Measurements from ENCODE around the gene LAMA3.
A peak's percentile ranks its signal among the peaks of the same experiment; 100 is the strongest.

The LAMA3 gene

DNA sequence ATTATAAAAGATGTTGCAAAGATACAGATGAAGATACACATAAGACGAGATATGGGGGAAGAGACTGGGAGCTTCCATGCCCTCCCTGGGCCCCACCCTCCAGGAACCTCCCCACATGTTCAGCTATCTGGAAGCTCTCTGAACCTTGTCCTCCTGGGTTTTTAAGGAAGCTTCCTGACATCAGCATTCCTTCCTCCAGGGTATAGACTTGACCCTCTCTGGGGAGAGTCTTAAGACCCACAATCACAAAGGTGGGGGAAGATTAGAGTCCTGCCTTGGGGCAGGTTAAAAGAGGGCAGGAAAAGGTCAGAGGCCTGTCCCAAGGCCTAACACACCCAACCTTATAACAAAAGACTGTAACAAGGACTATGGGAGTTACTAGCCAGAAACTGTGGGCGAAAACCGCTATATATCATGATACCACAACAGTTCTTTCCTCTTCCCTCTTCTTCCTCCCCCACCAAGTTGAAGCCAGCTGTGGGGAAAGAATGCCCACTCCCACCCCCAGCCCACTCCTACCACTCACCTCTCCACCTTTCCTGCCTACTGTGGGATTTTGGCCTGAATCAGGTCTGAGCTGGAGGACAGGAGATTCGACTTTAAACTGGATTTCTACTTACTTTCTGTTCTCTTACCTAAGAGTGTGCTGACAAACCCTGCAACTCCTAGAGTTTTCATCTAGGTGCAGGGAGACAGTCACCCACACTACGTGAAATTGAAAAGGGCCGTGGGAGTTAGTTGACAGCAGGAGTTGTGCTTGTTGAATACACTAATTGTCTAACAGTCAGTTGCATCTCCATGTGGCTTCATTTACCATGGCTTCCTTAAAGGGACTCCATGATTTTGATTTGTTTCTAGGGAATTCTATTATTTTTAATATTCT lies 105.0 kb downstream of the LAMA3 start:
- DNase-seq = no peak

DNA sequence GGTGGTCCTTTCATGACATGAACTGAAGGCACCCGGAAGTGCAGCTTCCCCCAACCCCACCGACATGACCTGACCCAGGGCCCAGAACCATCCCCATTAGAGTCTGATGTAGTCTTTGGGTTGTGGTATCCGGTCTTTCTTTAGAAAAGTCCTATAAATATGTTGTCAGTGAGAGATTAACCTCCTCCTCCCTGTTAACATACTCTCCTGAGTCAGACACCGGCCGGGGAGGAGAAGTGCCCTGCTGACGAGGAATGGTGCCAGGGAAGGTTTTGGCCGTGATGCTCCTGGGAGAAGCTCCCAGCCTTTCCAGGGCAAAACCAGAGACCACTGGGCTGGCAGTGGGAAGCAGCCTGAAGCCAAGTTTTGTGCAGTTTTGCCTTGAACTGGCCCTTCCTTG lies 109.0 kb downstream of the LAMA3 start:
- peak in 1 of 2 experiments; percentile 10 for DNase-seq

DNA sequence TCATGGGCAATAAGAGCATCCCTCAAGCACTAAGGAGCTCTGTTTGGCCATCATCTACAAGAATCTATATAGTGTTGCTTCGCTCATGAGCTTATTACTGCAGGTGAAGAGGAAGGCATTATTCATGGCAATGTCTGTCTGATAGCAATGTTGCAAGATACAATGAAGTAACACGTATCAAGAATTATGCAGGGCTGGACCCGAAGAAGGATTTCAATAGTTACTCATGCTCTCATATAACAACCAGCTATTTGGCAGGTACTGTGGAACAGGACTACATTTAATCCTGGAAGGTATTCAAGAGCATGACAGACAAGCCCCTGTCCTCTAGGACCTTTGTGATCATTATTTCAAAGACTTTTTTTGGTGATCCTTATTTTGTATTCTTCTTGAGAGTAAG lies 109.6 kb downstream of the LAMA3 start:
- no peak for DNase-seq

DNA sequence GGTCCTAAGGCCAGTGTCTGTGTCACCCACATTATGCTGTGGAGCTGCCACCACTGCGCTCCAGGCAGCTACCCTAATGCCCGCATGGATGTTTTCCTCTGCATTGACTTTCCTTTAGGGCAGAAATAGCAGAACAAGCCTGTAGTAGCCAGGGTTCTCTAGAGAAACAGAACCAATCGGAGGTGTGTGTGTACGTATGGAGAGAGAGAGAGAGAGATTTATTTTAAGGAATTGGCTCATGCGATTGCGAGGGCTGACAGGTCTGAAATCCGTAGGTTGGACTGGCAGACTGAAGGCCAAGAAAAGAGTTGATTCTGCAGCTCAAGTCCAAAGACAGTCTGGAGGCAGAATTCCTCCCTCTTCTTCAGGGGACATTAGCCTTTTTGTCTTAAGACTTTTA lies 110.3 kb downstream of the LAMA3 start:
- DNase-seq = no peak

- DNase-seq = no peak
Observed at GRCh38 chr18:23800902-23801301, 111.6 kb downstream of the LAMA3 start.

- DNase-seq = no peak
Observed at GRCh38 chr18:23802817-23803216, 113.6 kb downstream of the LAMA3 start.

DNA sequence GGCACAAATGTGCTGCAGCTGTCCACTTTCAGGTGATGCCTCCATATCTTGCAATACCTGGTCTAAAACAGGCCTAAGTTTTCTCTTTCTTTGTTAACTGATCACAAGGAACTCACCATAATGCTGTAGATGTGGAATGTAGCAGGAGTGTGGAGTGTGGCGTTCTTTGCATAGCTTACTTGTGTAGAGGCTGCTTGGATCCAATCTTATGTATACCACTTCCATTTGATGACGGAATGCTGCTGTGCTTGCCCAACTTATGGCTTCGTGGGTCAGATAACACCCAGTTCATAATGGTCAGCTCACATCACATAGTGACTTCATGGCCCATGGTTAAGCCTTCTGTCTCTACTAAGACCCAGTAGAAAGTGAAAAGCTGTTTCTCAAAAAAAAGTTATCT lies 114.5 kb downstream of the LAMA3 start:
- no peak for DNase-seq

DNA sequence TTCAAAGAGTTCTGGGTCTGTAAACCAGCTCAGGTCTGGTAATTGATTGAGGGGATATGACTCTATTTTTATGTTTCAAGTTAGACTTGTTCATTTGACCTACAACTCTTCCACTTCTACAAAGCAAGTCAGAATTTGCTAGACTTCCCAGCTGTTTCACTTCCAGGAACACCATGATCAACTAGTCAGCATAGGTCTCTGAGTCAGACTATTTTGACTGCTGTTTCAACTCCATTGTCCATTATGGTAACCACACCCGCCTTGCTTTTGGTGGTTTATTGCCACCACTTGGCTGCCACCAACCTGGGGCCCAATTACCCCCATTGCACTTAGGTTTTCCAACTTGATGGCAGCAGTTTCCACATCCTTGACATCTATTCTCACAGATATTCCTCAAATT lies 116.6 kb downstream of the LAMA3 start:
- no peak for DNase-seq

DNA sequence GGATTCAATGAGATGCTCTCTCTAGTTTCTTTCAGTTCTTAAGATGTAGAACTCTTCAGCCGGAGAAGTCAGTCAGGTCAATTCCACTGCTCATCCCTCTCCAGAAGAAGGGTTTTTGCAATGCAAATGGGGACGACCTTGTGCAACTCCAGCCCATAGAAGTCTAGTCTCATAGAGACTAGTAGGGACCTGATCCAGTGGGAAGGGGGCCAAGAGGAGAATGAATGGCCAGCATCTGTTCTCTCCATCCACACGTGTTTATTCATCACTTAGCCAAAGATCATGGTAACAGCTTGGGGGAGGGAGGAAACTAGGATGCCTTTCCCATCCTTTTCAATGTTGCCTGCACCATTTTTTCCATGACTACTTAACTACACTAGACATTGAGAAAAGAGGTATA lies 120.2 kb downstream of the LAMA3 start:
- peak in 1 of 2 experiments; percentile 24 for DNase-seq

GRCh38 chr18:23810396-23810795 lies 121.1 kb downstream of the LAMA3 start:
- DNase-seq = no peak

- DNase-seq = no peak
Observed at GRCh38 chr18:23811176-23811575, 121.9 kb downstream of the LAMA3 start.

DNA sequence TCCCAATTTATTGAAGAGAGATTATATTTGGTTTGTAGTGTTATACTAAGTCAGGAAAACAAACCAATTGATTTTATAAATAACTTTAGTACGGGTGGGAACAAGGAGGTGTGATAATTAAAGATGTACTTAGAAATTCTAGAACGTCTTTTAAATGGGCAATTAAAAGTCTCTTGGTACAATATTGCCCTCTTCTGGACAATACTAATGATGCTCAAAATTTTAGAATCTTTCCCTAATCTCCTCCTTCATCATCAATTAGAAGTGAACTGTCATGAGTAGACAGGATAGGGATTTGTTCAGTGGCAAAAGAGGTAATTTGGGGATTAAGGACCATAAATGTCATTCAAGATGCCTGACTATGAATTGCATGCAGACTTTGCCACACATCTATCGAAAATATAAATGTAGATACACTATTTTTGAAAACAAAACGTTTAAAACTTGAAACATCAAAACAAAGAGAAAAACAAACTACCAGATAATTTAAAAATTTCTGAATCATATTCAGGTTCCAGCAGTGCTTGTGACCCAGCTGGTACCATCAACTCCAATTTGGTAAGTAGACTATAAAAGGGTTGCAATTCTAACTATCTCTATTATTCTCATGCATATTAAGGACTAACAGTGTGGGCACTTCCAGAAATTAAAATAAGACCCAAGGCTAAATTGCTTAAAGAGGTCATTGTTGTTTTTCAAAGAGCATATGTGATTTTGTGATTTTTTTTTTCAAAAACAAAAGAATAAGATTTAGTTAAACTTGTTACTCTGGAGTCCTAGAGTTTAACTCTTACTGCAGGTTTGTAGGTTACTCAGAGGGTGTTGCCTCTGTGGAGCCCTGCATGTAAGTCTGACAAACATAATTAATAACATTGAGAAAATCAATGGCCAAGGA lies 123.5 kb downstream of the LAMA3 start:
- DNase-seq = peak; percentile 2 to 30

DNA sequence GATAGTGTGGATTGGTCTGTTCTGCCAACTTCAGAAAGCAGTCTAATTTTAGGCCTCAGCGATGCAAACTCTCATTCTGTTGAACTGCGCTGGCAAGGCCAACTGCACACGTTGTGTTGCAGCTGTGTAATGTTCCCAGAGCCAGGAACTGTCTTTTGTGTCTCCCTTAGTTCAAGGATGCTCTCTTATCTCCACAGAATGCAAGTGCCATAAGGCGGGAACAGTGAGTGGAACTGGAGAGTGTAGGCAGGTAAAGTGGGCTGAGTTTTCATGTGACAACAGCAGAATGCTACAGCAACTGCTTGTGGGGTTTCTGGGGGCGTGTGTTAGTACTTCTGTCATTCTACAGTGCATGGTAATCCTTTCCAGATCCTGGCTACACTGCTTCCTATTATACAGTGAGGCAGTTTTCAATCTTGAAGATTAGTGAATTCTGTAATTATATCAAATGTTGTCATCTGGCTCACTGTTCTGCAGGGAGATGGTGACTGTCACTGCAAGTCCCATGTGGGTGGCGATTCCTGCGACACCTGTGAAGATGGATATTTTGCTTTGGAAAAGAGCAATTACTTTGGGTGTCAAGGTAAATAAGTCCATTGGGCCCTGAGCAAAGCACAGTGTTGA lies 125.8 kb downstream of the LAMA3 start:
- no peak for DNase-seq

GRCh38 chr18:23816021-23816420 lies 126.8 kb downstream of the LAMA3 start:
- no peak for DNase-seq

DNA sequence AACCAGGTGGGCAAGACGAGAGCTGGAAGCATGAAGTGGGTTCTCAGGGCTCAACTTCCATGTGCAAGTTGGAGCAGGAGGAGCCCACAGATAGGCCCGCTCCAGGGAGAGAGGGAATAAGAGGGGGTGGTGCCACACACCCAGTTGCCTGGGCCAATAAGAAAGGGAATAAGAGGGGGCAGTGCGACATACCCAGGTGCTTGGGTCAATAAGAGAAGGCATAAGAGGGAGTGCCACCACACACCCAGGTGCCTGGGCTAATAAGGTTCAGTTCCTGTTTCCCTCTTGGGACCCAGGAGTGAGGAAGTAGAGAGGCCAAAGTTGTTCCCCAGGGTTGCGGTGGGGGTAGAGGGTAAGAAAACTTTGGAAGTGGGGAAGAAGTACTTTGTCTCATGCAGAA lies 127.5 kb downstream of the LAMA3 start:
- DNase-seq = no peak

- DNase-seq = no peak
Observed at GRCh38 chr18:23819001-23819400, 129.7 kb downstream of the LAMA3 start.

DNA sequence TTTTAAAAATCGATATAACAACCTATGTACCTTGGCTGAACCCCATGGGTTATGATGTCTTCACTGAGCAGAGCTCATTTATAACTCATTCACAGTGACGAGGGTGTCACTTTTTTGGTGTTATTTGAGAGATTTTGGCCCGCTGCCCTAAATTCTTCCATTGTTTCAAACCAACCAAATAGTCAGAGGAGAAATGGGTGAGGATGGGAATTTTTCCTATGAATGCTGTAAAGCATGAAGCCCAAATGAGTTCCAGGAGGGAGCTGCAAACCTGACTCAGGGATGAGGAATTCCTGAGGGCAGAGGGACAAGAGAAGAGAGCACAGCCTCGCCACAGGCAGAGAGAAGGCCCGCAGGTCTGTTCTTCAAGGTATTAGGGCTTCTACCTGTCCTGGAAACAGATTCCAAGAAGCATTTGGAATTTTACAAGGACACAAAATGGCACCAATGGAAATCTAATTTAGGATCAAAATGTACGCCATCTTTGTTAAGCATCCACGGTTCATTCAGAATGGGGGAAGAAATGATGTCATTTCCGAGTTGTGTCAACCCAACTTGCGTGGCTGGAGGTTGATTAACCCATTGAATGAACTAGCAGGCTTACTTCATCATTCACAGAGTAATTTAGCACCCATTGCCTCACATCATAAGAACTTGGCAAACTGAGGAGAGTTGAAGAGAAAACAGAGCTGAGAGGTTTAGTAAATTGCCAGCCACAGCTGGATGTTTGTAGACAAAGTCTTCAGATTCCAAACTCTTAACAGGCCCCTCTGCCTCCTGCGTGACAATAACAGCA lies 133.5 kb downstream of the LAMA3 start:
- no peak for DNase-seq

- DNase-seq = no peak
Observed at GRCh38 chr18:23824240-23824639, 135.0 kb downstream of the LAMA3 start.

DNA sequence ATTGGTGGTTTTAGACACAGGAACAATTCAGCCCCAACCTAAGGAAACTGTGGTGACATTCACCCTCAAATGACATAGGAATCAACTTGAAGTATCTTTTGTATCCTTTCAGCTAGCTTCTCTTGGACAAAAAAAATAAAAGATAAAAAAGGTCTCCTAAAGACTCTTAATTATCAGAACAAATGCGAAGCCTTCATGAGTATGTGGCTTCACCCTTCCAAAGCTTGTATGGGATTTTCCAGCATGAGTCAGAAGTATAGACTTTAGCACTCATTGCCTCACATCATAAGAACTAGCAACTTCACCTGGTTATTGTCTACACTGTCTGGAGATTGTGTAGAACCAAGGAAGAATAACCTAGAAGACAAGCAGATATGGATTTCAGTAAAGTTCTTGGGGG lies 135.4 kb downstream of the LAMA3 start:
- DNase-seq = no peak

GRCh38 chr18:23825496-23825895 lies 136.2 kb downstream of the LAMA3 start:
- DNase-seq = no peak

DNA sequence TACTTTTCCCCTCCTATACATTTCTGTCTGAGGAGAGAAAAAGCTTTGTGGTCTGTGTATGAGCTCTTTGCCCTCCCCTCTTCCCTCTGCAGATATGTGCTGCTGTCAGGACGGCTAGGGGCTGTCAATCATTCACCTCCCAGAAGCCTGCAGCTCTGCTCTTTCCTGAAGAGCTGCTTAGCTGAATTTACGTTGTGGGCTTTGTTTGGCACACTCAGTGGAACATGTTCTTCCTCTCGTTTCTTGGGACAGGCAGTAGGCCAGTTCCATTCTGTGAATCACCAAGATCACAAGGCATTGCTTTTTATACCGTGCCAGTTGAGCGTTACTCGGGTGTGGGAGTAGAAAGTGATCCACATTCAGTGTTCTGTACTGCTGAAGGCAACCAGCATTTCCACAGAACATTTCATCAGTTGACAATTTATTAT lies 136.7 kb downstream of the LAMA3 start:
- no peak for DNase-seq

DNA sequence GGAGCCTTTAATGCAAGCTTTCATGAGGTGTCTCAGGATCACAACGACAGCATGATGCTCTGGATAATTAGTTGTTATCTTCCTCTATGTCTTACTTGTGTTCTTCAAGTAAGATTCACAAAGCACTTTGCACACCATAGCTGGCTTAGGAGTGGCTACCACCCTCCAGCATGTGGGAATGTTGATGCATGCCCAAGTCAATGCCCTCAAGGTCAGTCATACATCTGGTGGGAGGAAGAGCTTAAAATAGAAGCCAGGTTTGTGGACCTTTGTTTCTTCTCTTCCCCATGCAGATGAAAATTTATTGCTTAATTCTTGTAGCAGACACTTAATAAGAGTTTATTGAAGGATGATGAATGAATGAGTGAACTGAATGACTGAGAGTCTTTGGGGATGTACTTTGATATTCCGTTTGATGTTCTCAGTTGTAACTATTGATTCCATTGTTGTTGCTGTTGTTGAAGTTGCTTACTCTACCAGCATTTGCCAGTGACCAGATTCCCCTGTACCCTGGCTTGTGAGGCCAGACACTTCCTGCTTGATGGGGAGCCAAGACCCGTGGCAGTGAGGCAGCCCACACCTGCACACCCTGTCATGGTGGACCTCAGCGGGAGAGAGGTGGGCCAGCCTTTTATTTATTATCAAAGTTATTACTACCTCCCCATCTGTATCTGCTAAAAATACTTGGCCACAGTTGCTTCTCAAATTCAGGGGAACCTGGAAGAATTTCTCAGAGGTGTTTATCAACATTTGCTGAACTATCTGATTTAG lies 137.8 kb downstream of the LAMA3 start:
- DNase-seq = no peak
